IPS-20b (cell line): ENCODE measurements around the gene SORL1.

Experiments used
- H3K27ac ChIP-seq: one replicate; pipeline ENCODE4 v1.5.1; 2013; ENCODE audit warnings: low read length
- H3K27me3 ChIP-seq: 2 replicates; pipeline ENCODE4 v1.6.1; 2013; ENCODE audit warnings: mild to moderate bottlenecking, low read length, inconsistent platforms; ENCODE audit not compliant: insufficient read depth
- H3K36me3 ChIP-seq: 2 replicates; pipeline ENCODE4 v1.6.1; 2013; ENCODE audit warnings: low read depth, mild to moderate bottlenecking, inconsistent platforms, low read length, moderate library complexity; ENCODE audit not compliant: insufficient read depth
- H3K4me1 ChIP-seq: 2 replicates; pipeline ENCODE4 v1.6.1; 2013; ENCODE audit warnings: mild to moderate bottlenecking, control low read depth, inconsistent platforms, low read length, moderate library complexity; ENCODE audit not compliant: insufficient read depth
- H3K4me3 ChIP-seq: 2 replicates; pipeline ENCODE4 v1.5.1; 2013; ENCODE audit warnings: mild to moderate bottlenecking, low read length, inconsistent platforms
- H3K9ac ChIP-seq: 2 replicates; pipeline ENCODE4 v1.6.1; 2013; ENCODE audit warnings: low read depth, mild to moderate bottlenecking, inconsistent platforms, low read length, moderate library complexity
- H3K9me3 ChIP-seq: 2 replicates; pipeline ENCODE4 v1.6.1; 2013; ENCODE audit warnings: mild to moderate bottlenecking, low read depth, low read length, inconsistent platforms; ENCODE audit not compliant: insufficient read depth

Gene SORL1

DNA sequence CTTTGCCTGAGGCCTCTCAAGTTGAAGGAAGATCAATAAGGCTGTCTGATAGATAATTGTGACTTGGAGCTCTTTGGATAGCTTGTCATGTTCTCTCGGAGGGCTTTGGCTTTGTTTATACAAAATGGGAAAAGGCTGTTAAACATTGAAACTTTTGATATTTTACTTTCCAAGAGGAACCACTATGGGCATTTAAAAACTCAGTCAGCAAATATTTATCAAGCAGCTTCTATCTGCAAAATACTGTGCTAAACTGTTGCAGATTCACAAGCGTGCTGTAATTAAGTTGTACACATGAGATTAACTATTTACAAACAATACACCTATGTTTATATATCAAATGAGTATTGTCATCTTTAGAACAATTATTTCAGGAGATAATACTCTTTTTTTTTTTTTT is 34.5 kb upstream of the SORL1 start:
- Histone ChIP-seq H3K27me3 (no peaks in the 10 kb centered on the region), H3K36me3 (no peaks in the 10 kb centered on the region), H3K9me3 (no peaks in the 10 kb centered on the region), H3K4me1 (peaks cover 2% of the 10 kb centered on the region; the same call in 1 of the 2 replicates), H3K9ac (no peak overlapping the region), H3K4me3 (no peak overlapping the region), H3K27ac (no peak overlapping the region)

DNA sequence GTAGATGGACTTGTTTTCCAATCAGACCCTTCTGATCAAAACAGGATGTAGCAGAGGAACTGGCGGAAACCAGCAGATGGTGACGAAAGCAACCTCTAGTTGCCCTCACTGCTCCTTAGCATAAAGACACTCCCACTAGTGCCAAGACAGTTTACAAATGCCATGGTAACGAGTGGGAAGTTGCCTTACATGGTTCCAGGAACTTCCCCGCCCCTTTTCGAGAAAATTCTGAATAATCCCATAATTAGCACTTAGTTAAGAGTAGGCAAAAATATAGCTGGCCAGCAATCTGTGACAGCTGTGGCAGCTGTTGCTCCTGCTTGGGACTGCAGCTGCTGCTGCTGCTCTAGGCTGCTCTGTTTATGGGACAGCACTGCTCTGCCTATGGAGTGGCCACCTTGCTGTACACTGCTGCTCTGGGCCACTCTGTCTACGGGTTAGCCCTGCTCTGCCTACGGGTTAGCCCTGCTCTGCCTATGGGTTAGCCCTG is 33.4 kb upstream of the SORL1 start:
- Histone ChIP-seq H3K27me3 (no peaks in the 10 kb centered on the region), H3K4me1 (peaks cover 2% of the 10 kb centered on the region; the same call in 1 of the 2 replicates), H3K27ac (no peak overlapping the region)

DNA sequence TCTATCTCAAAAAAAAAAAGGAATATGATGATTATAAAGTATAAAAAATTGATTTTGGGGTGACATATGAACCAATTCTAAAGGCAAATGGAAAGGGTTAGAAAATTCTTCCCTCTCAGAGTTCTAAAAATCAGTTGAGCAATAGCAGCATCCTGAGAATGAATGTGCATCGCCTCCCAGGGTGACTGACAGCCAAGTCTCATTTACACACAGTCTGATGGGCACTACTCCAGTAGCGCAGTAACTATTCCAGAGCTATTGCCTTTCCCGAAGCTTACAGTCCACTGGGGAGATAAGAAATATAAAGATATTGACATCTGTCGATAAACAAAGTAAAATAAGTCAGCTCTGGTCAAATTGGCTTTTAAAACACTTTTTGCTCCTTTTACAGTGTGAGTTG is 32.3 kb upstream of the SORL1 start:
- Histone ChIP-seq H3K9ac (no peak overlapping the region), H3K9me3 (no peaks in the 10 kb centered on the region), H3K4me1 (peaks cover 2% of the 10 kb centered on the region; the same call in 1 of the 2 replicates), H3K27ac (no peak overlapping the region), H3K4me3 (no peak overlapping the region), H3K36me3 (no peaks in the 10 kb centered on the region), H3K27me3 (no peaks in the 10 kb centered on the region)

More for the DNA sequence above, 33.4 kb upstream of the SORL1 start:
- Histone ChIP-seq H3K9ac (no peak overlapping the region), H3K36me3 (no peaks in the 10 kb centered on the region), H3K9me3 (no peaks in the 10 kb centered on the region), H3K4me3 (no peak overlapping the region)

DNA sequence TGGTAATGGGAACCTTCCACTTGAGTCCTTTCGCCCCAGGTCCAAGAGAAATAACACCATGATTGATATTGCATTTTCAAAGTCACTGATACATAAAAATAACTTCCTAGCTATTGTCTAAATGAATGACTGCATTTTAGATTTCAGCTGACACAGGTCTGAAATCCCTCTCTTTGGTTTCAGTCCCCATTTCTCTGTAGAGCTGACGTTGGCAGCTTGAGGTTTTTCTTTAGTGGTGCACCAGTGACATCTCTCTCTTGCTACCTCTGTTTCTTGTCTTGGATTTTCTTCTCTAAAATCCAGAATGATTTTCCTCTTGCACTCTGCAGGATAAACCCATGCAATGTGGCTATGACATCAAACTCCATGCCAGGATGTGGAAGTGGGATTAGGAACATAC is 31.7 kb upstream of the SORL1 start:
- no peak overlapping the region for H3K27ac ChIP-seq
- H3K9me3 ChIP-seq, result no peaks in the 10 kb centered on the region
- no peaks in the 10 kb centered on the region for H3K27me3 ChIP-seq
- H3K36me3 ChIP-seq, result no peaks in the 10 kb centered on the region
- H3K4me3 ChIP-seq, result no peak overlapping the region
- H3K4me1 ChIP-seq, result peaks cover 2% of the 10 kb centered on the region; the same call in 1 of the 2 replicates
- H3K9ac ChIP-seq, result no peak overlapping the region

DNA sequence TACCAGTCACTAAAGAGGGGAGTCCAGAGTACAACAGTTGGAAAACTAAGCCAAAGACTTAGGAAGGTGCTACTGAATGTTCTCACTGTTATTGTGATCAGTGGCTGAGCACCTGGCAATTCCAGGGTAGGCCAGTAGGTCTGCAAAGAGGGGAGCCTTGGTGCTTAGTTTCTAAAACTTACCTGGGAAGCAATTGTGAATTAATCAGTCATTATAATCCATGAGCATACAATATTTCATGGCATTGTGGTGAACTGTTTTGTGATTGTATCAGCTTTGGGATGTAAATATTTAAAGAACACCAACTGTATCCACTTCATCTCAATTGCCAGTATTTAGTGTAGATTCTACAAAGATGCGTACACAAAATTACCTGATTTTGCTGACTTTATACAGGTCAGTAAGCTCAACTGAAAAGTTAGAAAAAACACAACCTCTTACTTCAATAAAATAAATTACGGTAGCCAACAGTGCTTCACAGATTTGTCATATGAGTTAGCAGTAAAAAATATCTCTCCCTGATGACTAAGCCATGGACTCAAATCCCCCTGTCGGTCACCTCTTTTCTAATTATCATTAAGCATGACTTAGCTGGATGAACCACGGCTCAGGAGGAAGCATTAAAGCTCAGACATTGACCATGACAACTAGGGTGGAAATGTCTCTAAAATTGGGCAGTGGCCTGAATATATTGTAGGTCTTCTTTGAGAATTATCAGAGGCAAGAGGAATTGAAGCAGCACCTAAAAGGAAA is 30.8 kb upstream of the SORL1 start:
- no peak overlapping the region for H3K9ac ChIP-seq
- H3K36me3 ChIP-seq, result no peaks in the 10 kb centered on the region
- H3K27ac ChIP-seq, result no peak overlapping the region
- H3K9me3 ChIP-seq, result no peaks in the 10 kb centered on the region
- peaks cover 4% of the 10 kb centered on the region; the same call in 1 of the 2 replicates for H3K27me3 ChIP-seq
- peaks cover 6% of the 10 kb centered on the region; the same call in 1 of the 2 replicates for H3K4me1 ChIP-seq
- no peak overlapping the region for H3K4me3 ChIP-seq

DNA sequence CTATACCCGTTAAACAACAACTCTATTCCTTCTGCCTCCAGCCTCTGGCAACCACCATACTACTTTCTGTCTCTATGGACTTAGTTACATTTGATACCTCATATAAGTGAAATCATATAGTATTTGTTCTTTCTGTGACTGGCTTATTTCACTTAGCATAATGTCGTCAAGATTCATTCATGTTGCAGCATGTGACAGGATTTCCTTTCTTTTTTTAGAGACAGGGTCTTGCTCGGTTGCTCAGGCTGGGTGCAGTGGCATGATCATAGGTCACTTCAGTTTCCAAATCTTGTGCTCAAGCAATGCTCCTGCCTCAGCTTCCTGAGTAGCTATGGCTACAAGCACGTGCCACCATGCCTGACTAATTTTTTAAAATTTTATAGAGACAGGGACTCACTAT is 29.4 kb upstream of the SORL1 start:
- Histone ChIP-seq H3K9ac (no peak overlapping the region), H3K9me3 (no peaks in the 10 kb centered on the region), H3K36me3 (no peaks in the 10 kb centered on the region), H3K27me3 (peaks cover 12% of the 10 kb centered on the region; the same call in 1 of the 2 replicates), H3K4me3 (no peak overlapping the region), H3K27ac (no peak overlapping the region), H3K4me1 (peaks cover 12% of the 10 kb centered on the region; the same call in 1 of the 2 replicates)

GRCh38 chr11:121425828-121426227 is 26.3 kb upstream of the SORL1 start:
- peaks cover 12% of the 10 kb centered on the region; the same call in 1 of the 2 replicates for H3K4me1 ChIP-seq
- H3K27ac ChIP-seq, result no peak overlapping the region
- no peak overlapping the region for H3K9ac ChIP-seq
- no peaks in the 10 kb centered on the region for H3K36me3 ChIP-seq
- H3K9me3 ChIP-seq, result no peaks in the 10 kb centered on the region
- H3K27me3 ChIP-seq, result peaks cover 21% of the 10 kb centered on the region
- H3K4me3 ChIP-seq, result no peak overlapping the region

- Histone ChIP-seq H3K27ac (no peak overlapping the region), H3K9me3 (no peaks in the 10 kb centered on the region), H3K36me3 (no peaks in the 10 kb centered on the region), H3K4me3 (peak overlapping the region; percentile 68), H3K9ac (peak overlapping the region; percentile 73; the same call in 1 of the 2 replicates), H3K27me3 (peaks cover 21% of the 10 kb centered on the region), H3K4me1 (peaks cover 10% of the 10 kb centered on the region; the same call in 1 of the 2 replicates)
Observed at GRCh38 chr11:121426476-121427399, 25.4 kb upstream of the SORL1 start.

DNA sequence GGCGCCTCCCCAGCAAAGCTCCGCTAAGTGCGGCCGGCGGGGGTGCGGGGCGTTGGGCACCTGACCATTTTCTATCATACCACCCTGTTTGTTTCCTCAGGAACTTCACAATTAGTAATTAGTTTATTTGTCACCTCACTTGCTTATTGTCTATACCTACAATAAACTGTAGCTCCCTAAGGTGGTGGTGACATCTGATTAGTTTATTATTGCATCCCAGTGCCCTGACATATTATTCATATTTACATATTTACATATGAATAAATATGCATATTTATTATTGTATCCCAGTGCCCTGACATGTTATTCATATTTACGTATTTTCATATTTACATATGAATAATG is 24.7 kb upstream of the SORL1 start:
- H3K36me3 ChIP-seq, result no peaks in the 10 kb centered on the region
- no peaks in the 10 kb centered on the region for H3K9me3 ChIP-seq
- H3K4me3 ChIP-seq, result peak overlapping the region; percentile 68; the same call in 1 of the 2 replicates
- no peak overlapping the region for H3K27ac ChIP-seq
- H3K4me1 ChIP-seq, result peaks cover 10% of the 10 kb centered on the region; the same call in 1 of the 2 replicates
- H3K27me3 ChIP-seq, result peaks cover 21% of the 10 kb centered on the region
- no peak overlapping the region for H3K9ac ChIP-seq

- H3K4me3 ChIP-seq, result no peak overlapping the region
- H3K9ac ChIP-seq, result no peak overlapping the region
- peaks cover 10% of the 10 kb centered on the region; the same call in 1 of the 2 replicates for H3K4me1 ChIP-seq
- no peaks in the 10 kb centered on the region for H3K9me3 ChIP-seq
- peaks cover 21% of the 10 kb centered on the region for H3K27me3 ChIP-seq
- no peak overlapping the region for H3K27ac ChIP-seq
- H3K36me3 ChIP-seq, result no peaks in the 10 kb centered on the region
Observed at GRCh38 chr11:121429556-121429955, 22.6 kb upstream of the SORL1 start.

DNA sequence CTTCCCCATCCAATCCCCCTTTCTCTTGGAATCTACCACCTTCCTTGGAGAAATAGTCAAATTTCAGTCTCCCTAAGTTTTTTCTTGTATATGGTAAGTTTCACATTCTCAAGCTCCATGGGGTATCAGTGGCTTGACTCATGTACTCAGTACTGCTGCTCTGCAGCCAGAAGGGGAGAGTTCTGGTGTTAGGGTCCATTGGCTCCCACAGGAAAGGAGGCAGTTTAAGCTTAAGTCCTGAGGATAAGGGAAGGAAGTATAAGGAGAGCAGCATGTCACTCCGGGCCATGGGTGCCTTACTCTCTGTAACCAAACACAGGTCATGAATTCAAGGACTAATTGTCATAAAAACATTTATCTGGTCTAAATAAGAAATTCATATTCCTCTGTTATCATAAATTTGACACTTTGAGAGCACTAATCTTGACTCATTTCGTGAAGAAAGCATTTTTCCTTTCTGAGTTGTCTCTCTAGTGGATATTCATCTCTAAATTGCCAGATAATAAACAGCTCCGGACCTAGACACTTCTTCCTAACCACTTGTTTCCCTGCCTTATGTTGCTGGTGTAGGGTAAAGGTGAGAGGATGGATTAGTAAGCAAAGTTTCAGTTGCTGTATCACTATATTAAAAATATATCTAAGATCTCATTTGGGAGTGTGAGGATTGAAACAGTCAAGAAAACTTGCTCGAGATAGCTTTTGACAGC is 20.1 kb upstream of the SORL1 start:
- Histone ChIP-seq H3K36me3 (no peaks in the 10 kb centered on the region), H3K9me3 (no peaks in the 10 kb centered on the region), H3K4me1 (no peaks in the 10 kb centered on the region; the same call in 1 of the 2 replicates), H3K27ac (no peak overlapping the region), H3K27me3 (peaks cover 10% of the 10 kb centered on the region), H3K4me3 (no peak overlapping the region), H3K9ac (no peak overlapping the region)
